HG02798 (cell line): Measurements from ENCODE around the gene SLC25A34.

Experiments used
- ATAC-seq: cut with Tn5 transposase; IDR thresholded peaks from one replicate; pipeline ENCODE4 v1.9.1; 2021; ENCODE audit warnings: mild to moderate bottlenecking; ENCODE audit not compliant: unreplicated experiment, poor library complexity

Gene SLC25A34

DNA sequence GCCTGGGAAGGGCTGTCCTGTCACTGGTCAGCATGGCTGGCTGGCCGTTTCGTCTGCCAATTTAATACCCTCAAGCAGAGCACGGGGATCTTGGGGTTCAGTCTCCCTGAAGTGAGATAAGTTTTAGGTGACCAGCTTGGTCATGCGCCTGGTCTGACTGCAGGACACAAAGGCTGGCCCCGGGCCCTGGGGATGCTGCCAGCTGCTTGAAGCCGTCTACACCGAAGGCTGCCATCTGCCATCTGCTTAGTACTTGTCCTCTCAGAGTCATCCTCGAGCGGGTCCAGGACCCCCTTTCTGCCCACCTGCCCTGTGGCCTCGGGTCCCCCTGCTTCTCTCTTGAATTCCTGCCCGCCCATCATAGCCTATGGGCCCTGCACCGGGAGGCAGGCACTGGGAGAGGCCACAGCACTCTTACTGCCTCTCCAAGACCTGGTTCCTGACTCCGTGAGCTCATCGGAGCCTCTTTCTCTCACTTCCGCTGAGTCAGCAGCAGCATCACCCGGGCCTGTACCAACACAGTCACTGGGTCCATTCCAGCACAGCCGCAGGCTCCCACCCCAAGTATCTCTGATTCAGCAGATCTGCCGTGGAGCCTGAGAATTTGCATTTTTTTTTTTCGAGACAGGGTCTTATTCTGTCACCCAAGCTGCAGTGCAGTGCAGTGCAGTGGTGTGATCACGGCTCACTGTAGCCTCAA is 29.6 kb downstream of the SLC25A34 start:
- ATAC-seq: no peak

DNA sequence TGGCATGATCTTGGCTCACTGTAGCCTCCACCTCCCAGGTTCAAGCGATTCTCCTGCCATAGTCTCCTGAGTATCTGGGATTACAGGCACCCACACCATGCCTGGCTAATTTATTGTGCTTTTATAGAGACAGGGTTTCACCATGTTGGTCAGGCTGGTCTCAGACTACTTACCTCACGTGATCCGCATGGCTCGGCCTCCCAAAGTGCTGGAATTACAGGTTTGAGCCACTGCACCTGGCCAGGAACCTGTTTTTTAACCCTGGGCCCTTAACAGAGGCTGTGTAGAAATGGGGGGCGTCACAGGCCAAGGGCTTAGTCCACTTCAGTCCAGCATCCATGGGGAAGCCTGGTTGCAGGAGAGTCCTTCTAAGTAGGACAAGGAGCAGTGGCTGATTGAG is 31.9 kb downstream of the SLC25A34 start:
- ATAC-seq: no peak

DNA sequence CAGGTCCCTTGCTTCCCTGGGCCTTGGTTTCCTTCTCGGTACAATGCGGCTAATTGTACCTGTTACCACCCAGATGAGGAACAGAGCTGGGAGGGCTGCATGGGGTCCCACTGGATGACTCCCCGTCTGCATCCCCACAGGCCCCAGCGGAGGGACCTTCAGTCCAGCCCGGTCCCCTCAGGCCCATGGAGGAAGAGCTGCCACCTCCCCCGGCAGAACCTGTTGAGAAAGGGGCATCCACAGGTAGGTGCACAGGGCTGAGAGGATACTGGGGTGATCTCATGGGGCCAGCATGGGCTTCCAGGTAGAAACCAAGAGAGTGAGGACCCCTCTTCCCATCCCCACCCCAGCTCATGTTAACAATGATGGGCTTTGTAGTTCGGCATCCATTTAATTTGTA is 32.3 kb downstream of the SLC25A34 start:
- ATAC-seq: no peak

DNA sequence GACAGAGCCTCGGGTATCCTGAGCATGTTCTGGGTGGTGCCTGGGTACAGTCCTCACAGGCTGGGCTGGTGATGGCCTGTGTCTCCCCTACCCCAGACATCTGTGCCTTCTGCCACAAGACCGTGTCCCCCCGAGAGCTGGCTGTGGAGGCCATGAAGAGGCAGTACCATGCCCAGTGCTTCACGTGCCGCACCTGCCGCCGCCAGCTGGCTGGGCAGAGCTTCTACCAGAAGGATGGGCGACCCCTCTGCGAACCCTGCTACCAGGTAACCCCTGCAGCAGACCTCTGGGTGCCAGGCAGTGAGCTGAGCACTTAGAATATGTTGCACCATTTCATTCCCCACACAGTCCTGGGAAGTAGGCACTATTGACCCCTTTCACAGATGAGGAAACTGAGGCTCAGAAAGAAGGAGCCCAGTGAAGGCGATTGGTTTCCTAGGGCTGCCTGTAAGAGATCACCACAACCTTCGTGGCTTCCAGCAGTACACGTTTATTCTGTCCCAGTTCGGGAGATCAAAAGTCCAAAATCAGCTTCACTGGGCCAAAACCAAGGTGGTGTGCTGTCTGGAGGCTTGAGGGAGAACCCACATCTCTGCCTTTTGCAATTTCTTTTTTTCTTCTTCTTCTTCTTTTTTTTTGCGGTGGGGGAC is 34.4 kb downstream of the SLC25A34 start:
- ATAC-seq: no peak

DNA sequence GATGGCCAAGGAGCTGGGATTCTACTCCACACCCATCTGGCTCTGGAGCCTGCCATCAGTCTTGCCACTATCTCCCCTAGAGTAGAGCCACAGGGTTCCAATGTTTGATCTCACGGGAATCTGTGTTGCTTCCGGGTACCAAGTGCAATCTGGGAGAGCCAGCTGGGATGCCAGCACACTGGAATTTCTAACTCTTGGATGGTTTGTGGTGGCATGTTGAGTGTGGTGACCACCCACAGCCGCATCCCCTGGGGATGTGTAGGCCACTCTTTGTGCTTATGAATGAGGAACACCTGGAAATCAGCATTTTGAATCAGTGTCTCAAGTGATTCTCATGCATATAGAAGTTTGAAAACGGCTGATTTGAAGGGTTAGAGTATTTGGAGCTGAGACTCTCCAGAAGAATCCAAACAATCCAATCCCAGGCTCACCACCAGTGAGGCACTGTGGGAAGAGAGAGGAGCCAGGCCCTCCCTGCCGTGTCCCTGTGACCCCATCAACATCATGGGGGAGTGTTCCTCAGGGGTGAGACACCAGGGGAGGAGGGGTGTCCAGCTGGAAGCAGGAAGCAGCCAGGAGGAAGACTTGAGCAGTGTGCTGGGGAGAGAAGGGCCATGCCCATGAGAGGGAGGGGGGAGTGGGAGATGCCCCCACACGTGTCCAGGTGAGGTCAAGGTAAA is 35.9 kb downstream of the SLC25A34 start:
- no peak for ATAC-seq

DNA sequence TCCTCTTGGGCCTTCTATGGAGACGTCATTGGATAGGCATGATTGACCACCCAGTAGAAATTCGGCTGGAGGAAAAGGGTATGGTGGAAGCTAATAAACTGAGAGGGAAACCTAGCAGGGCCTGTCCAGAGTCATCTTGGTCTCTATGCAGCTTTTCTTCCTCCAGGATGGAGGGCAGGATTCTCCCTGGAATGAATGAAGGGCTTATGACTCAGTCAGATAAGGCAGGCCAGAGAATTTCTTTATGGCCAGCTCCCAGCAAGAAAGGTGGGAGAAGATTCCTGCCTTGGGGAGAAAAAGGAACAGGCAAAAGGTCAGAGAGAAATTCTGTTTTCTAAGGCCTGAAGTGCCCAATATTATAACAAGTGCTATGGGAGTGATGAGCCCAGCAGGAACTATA is 39.6 kb downstream of the SLC25A34 start:
- no peak for ATAC-seq

DNA sequence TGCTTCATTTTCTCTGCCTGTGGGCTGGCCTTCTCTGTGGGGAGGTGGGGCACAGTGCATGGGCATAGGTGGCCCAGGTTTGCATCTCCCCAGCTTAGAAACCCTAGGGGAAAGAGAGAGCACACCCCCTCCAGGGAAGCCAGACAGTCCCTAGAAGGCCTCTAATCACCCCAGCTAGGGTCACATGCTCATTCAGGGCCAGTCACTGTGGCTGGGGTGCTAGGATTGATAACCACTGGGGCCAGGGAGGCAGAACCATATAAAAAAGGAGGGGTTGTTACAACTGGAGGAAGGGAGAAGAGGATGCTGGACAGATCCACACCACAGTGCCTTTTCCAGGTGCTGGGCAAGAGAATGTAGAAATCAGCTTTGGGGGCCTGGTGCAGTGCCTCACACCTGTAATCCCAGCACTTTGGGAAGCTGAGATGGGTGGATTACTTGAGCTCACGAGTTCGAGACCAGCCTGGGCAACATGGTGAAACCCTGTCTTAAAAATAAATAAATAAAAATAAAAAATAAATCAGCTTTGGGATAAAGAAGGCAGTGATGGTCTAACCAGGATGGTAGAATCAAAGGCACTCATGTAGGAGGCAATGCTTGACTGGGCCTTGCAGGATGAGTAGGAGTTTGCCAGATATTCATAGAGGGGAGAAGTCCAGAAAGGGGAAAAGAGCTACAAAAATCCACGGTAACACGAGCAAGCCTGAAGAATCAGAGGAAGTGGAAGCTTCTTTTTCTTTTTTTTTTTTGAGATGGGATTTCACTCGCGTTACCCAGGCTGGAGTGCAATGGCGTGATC is 42.0 kb downstream of the SLC25A34 start:
- no peak for ATAC-seq

DNA sequence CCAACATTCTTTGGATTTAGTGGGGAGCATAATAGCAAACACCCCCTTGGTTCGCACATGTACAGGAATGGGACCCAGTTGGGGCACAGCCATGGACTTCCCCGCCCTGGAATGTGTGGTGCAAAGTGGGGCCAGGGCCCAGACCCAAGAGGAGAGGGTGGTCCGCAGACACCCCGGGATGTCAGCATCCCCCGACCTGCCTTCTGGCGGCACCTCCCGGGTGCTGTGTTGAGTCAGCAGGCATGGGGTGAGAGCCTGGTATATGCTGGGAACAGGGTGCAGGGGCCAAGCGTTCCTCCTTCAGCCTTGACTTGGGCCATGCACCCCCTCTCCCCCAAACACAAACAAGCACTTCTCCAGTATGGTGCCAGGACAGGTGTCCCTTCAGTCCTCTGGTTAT is 49.6 kb downstream of the SLC25A34 start:
- no peak for ATAC-seq

DNA sequence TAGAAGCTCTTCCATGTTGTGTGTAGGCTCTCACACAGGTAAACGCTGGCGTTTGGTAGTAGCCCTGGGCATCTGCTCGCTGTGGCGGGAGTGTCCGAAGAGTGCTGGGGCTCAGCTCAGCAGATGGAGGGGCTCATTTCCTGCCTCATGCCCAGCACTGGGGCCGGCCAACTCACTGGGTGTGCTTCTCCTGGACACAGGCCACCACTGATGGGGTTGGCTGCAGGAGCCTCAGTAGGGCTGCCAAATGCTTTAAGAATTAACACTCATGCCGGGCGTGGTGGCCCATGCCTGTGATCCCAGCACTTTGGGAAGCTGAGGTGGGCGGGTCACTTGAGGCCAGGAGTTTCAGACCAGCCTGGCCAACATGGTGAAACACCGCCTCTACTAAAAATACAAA is 50.5 kb downstream of the SLC25A34 start:
- no peak for ATAC-seq

DNA sequence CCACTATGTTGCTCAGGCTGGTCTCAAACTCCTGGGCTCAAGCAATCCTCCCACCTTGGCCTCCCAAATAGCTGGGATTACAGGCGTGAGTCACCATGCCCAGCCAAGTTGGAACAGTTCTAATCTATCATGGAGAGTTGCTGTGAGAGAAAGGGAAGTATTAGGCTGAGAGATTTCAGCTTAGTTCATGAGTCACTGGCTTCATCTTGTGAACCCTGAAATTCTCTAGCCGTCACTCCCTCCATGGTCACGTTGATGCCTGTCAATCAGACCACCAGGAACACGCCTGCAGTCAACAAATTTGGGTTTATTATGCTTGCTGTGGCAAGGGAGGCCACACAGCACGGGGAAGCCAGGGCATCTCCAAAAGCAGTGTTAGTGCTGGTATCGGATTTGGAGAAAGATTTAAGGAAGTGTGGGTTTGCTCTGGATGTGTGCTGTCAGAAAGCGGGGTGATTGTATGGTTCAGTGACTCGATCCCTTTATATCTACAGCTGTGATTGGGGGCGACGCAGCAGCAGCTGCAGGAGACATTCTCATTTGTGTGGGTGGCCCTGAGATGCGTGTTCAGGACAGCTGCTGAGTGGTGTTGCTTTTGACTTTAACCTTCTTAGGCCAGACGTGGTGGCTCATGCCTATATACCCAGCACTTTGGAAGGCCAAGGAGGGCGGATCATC is 52.7 kb downstream of the SLC25A34 start:
- ATAC-seq: no peak
